GM12891 (cell line): ENCODE data around the gene PGM2.

Experiments
- POLR2A ChIP-seq: IDR thresholded peaks from 2 replicates; pipeline ENCODE4 v1.6.1; 2011; ENCODE audit warnings: low read depth, low read length, control low read depth
- POU2F2 ChIP-seq: IDR thresholded peaks from 2 replicates; pipeline ENCODE4 v1.6.1; 2011; ENCODE audit warnings: low read depth, mild to moderate bottlenecking, control low read depth, low read length, moderate library complexity
- TAF1 ChIP-seq: IDR thresholded peaks from 2 replicates; pipeline ENCODE4 v1.6.1; 2011; ENCODE audit warnings: low read depth, low read length, control low read depth

- TF ChIP-seq POLR2A, result no peak
- no peak for TF ChIP-seq POU2F2
- no peak for TF ChIP-seq TAF1
Observed at GRCh38 chr4:37795581-37796195, 30.8 kb upstream of the PGM2 start.
